Neural progenitor cell (in vitro differentiated cells): Measurements from ENCODE around the gene CCDC141. TPM values are rescaled to one million over a fixed set of nuclear protein-coding genes. Genes with fewer than 3 reads are reported as not detected.

Experiments
- DNase-seq: peaks from one replicate; pipeline ENCODE4 v3.0.0-alpha.2; 2016; ENCODE audit warnings: low spot score
- H2AFZ ChIP-seq: fragments of 200-600 bp; sonication (generic); replicated peaks from 2 replicates; pipeline ENCODE4 v1.6.1; 2016; ENCODE audit warnings: antibody characterized with exemption
- H3F3A ChIP-seq: fragments of 200-600 bp; sonication (generic); 2 replicates; pipeline ENCODE4 v1.6.1; 2016; ENCODE audit warnings: antibody characterized with exemption, low read depth
- H3K27ac ChIP-seq: fragments of 200-600 bp; sonication (generic); 2 replicates; pipeline ENCODE4 v1.5.1; 2016; ENCODE audit warnings: mild to moderate bottlenecking
- H3K27me3 ChIP-seq: fragments of 200-600 bp; sonication (generic); 2 replicates; pipeline ENCODE4 v1.6.1; 2016; ENCODE audit warnings: mild to moderate bottlenecking, moderate library complexity
- H3K36me3 ChIP-seq: fragments of 200-600 bp; sonication (generic); 2 replicates; pipeline ENCODE4 v1.5.1; 2016
- H3K4me1 ChIP-seq: fragments of 200-600 bp; sonication (generic); 2 replicates; pipeline ENCODE4 v1.6.1; 2016; ENCODE audit warnings: mixed run types
- H3K4me2 ChIP-seq: fragments of 200-600 bp; sonication (generic); 2 replicates; pipeline ENCODE4 v1.6.1; 2016
- H3K4me3 ChIP-seq: fragments of 200-600 bp; sonication (generic); 2 replicates; pipeline ENCODE4 v1.5.1; 2016
- H3K79me2 ChIP-seq: fragments of 200-600 bp; sonication (generic); 2 replicates; pipeline ENCODE4 v1.6.1; 2016; ENCODE audit warnings: low read depth
- H3K9ac ChIP-seq: fragments of 200-600 bp; sonication (generic); 2 replicates; pipeline ENCODE4 v1.6.1; 2016
- H3K9me3 ChIP-seq: fragments of 200-600 bp; sonication (generic); 2 replicates; pipeline ENCODE4 v1.5.1; 2016; ENCODE audit warnings: low read depth
- H4K20me1 ChIP-seq: fragments of 200-600 bp; sonication (generic); 2 replicates; pipeline ENCODE4 v1.6.1; 2016; ENCODE audit warnings: low read depth
- H3K27ac Mint-ChIP-seq: 3 replicates; pipeline ENCODE4 v1.8.0; 2021; ENCODE audit warnings: mixed read lengths
- H3K27me3 Mint-ChIP-seq: 2 replicates; pipeline ENCODE4 v1.8.0; 2022; ENCODE audit warnings: low read depth, mild to moderate bottlenecking, inconsistent platforms, moderate library complexity, mixed read lengths; ENCODE audit not compliant: insufficient read depth
- H3K36me3 Mint-ChIP-seq: 3 replicates; pipeline ENCODE4 v1.8.0; 2021; ENCODE audit warnings: mixed read lengths
- H3K4me1 Mint-ChIP-seq: 3 replicates; pipeline ENCODE4 v1.8.0; 2021; ENCODE audit warnings: mixed read lengths
- H3K4me3 Mint-ChIP-seq: 3 replicates; pipeline ENCODE4 v1.8.0; 2021; ENCODE audit warnings: mild to moderate bottlenecking, moderate library complexity, mixed read lengths
- H3K9me3 Mint-ChIP-seq: 3 replicates; pipeline ENCODE4 v1.8.0; 2020; ENCODE audit warnings: mixed read lengths
- EZH2 ChIP-seq: fragments of 200-600 bp; sonication (generic); IDR thresholded peaks from 2 replicates; pipeline ENCODE4 v1.6.1; 2017; ENCODE audit warnings: antibody characterized with exemption, mild to moderate bottlenecking, moderate library complexity
- EZH2phosphoT487 ChIP-seq: fragments of 200-600 bp; sonication (generic); IDR thresholded peaks from 2 replicates; pipeline ENCODE4 v1.6.1; 2017; ENCODE audit warnings: antibody characterized with exemption
- total RNA-seq: library from RNA; depleted of rRNA; stranded (reverse); fragments of >200 nt; gene quantifications from 2 replicates; pipeline ENCODE4 v1.2.3, GENCODE V29; 2015; ENCODE audit warnings: low replicate concordance
- TF ChIP-seq, protein P1 (sequence below): fragments of 200-600 bp; sonication (generic); IDR thresholded peaks from 2 replicates; pipeline ENCODE4 v1.5.1; 2017; ENCODE audit warnings: antibody characterized with exemption, mild to moderate bottlenecking

The CCDC141 gene, protein sequence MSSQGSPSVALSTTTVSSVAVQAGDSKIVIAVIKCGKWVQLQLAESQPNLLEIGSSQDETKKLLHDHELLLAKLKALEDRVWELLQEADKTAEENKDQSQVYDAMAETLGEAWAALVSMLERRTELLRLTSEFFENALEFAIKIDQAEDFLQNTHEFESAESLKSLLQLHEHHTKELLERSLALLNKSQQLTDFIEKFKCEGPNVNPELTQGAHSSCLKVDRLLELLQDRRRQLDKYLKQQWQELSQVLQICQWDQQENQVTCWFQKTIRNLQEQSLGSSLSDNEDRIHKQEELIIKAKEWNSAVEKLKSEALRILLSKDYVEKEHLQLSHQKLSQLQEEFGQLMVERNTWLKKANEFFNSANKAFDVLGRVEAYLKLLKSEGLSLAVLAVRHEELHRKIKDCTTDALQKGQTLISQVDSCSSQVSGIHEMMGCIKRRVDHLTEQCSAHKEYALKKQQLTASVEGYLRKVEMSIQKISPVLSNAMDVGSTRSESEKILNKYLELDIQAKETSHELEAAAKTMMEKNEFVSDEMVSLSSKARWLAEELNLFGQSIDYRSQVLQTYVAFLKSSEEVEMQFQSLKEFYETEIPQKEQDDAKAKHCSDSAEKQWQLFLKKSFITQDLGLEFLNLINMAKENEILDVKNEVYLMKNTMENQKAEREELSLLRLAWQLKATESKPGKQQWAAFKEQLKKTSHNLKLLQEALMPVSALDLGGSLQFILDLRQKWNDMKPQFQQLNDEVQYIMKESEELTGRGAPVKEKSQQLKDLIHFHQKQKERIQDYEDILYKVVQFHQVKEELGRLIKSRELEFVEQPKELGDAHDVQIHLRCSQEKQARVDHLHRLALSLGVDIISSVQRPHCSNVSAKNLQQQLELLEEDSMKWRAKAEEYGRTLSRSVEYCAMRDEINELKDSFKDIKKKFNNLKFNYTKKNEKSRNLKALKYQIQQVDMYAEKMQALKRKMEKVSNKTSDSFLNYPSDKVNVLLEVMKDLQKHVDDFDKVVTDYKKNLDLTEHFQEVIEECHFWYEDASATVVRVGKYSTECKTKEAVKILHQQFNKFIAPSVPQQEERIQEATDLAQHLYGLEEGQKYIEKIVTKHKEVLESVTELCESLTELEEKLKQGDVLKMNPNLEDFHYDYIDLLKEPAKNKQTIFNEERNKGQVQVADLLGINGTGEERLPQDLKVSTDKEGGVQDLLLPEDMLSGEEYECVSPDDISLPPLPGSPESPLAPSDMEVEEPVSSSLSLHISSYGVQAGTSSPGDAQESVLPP (N-terminal part only)
- 0.46 and 1.8 TPM in 2 replicates for total RNA-seq

DNA sequence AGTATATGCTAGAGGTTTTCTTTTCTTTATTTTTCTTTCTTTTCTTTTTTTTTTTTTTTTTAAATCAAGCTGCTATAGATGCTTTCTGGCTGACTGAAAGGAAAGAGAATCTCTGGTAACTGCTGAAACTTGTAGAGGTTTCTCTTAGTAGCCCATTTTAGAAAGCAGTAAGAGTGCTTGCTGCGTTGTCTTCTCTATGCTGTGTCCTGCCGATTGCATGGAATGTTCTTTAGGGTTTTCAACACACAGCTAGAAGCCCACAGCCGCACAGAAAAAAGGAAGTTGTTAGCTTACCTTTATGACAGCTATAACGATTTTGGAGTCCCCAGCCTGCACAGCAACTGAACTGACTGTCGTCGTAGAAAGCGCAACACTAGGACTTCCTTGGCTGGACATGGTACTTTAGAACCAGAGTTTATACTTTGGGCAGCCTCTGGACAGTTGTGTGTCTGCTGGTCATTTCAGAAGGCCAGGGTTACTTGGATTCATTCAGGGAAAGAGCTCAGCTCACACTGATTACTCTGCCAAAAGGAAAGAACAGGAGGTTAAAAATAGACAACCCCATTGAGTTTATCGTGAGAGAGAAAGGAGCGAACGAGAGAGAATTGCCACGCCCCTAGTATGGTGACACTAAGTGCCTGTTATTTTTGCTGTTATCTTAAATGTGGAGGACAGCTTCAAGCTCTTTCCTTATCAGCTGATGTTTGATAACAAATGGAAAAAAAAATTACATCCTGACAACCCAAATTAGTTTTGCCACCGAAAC is at the start of gene CCDC141:
Gene CCDC141, minus strand, starts transcription at position 592 of the 766 bp plus-strand sequence. Its CDS starts 196 bp downstream, at position 396.
- H3K9ac ChIP-seq: no peak within 1 kb of the TSS
- no peak within 1 kb of the TSS for H3K27ac ChIP-seq
- H2AFZ ChIP-seq: peak within 1 kb of the TSS; percentile 79
- DNase-seq: no peak
- TF ChIP-seq EZH2phosphoT487 (no peak), EZH2 (no peak)
- TF ChIP-seq, protein P1, sequence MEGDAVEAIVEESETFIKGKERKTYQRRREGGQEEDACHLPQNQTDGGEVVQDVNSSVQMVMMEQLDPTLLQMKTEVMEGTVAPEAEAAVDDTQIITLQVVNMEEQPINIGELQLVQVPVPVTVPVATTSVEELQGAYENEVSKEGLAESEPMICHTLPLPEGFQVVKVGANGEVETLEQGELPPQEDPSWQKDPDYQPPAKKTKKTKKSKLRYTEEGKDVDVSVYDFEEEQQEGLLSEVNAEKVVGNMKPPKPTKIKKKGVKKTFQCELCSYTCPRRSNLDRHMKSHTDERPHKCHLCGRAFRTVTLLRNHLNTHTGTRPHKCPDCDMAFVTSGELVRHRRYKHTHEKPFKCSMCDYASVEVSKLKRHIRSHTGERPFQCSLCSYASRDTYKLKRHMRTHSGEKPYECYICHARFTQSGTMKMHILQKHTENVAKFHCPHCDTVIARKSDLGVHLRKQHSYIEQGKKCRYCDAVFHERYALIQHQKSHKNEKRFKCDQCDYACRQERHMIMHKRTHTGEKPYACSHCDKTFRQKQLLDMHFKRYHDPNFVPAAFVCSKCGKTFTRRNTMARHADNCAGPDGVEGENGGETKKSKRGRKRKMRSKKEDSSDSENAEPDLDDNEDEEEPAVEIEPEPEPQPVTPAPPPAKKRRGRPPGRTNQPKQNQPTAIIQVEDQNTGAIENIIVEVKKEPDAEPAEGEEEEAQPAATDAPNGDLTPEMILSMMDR: no peak
- peak within 1 kb of the TSS; percentile 63 for H3K4me2 ChIP-seq
- H4K20me1 ChIP-seq: no peaks in the 10 kb centered on the region
- no peak within 1 kb of the TSS for H3K4me3 ChIP-seq
- Mint-ChIP-seq H3K4me3 (no peak within 1 kb of the TSS), H3K27me3 (no peaks in the 10 kb centered on the region), H3K36me3 (no peaks in the 10 kb centered on the region), H3K4me1 (peaks cover 24% of the 10 kb centered on the region), H3K27ac (peak within 1 kb of the TSS; percentile 26), H3K9me3 (no peaks in the 10 kb centered on the region)
- H3K79me2 ChIP-seq: no peaks in the 10 kb centered on the region
- H3K4me1 ChIP-seq: peaks cover 46% of the 10 kb centered on the region
- no peaks in the 10 kb centered on the region for H3K27me3 ChIP-seq
- no peaks in the 10 kb centered on the region for H3K36me3 ChIP-seq
- H3F3A ChIP-seq: peaks cover 12% of the 10 kb centered on the region
- no peaks in the 10 kb centered on the region for H3K9me3 ChIP-seq

DNA sequence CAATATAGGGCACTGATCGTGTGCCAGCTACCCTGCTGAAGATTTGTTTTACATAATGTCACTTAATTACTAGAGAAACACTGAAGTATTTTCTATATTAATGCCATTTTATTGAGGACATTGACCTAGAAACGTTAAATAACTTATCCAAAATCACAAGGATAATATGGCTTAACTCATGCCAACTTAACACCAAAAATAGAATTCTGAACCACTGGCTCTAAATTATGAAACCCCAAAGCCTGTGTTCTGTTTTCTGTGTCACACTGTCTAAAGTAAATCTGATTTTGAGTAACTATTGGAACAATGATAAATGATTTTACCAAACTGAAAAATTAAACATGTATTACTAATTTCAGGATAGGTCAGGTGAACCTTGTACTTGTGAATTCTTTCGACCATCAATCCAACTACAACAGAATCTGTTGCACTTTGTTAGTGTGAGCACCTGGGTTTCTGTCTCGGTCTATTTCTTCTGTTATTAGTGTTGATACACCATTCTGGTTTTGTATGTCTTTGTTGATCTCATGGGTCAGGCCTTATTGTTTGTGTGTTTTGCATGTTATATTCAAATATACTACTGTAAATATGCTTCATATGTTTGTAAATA is 48.2 kb upstream of the CCDC141 start:
- no peak overlapping the region for H3K27ac Mint-ChIP-seq
- Histone ChIP-seq H3K27me3 (no peaks in the 10 kb centered on the region), H2AFZ (no peak overlapping the region), H3K4me1 (no peaks in the 10 kb centered on the region), H3K4me2 (no peak overlapping the region), H3K36me3 (no peaks in the 10 kb centered on the region), H3K9ac (no peak overlapping the region), H3K4me3 (no peak overlapping the region), H3F3A (no peaks in the 10 kb centered on the region), H3K27ac (no peak overlapping the region), H3K9me3 (no peaks in the 10 kb centered on the region), H3K79me2 (no peaks in the 10 kb centered on the region), H4K20me1 (no peaks in the 10 kb centered on the region)
- H3K36me3 Mint-ChIP-seq: no peaks in the 10 kb centered on the region
- DNase-seq: no peak
- peaks cover 9% of the 10 kb centered on the region for H3K9me3 Mint-ChIP-seq
- H3K4me1 Mint-ChIP-seq: no peaks in the 10 kb centered on the region
- H3K4me3 Mint-ChIP-seq: no peak overlapping the region
- TF ChIP-seq EZH2: no peak
- TF ChIP-seq EZH2phosphoT487: no peak
- no peaks in the 10 kb centered on the region for H3K27me3 Mint-ChIP-seq

DNA sequence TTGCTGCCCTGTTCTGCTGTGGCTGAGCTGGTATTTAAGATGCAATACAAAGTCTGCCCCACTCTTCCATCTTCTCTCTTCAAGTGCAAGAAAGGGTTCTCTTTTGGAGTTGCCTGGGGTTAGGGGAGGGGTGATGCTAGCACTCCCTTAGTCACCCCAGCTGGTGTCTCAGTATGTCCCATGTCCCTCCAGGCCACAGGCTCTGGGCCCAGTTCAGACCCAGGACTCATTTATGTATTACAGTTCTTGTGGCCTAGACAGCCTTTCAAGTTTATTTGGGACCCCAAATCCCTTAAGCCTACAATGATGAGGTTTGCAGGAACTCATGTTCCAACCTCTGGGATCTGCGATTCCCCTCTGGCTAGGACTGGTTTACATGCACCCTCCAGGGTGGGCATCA is 47.2 kb upstream of the CCDC141 start:
- DNase-seq: no peak
- Histone ChIP-seq H3F3A (no peaks in the 10 kb centered on the region), H3K4me1 (no peaks in the 10 kb centered on the region), H3K36me3 (no peaks in the 10 kb centered on the region), H3K4me2 (no peak overlapping the region), H3K9me3 (peaks cover 4% of the 10 kb centered on the region), H3K9ac (no peak overlapping the region), H4K20me1 (no peaks in the 10 kb centered on the region), H3K27me3 (no peaks in the 10 kb centered on the region), H3K4me3 (no peak overlapping the region), H2AFZ (no peak overlapping the region), H3K27ac (no peak overlapping the region), H3K79me2 (no peaks in the 10 kb centered on the region)
- Mint-ChIP-seq H3K27me3 (no peaks in the 10 kb centered on the region), H3K27ac (no peak overlapping the region), H3K4me1 (no peaks in the 10 kb centered on the region), H3K9me3 (peaks cover 9% of the 10 kb centered on the region), H3K4me3 (no peak overlapping the region), H3K36me3 (no peaks in the 10 kb centered on the region)
- TF ChIP-seq EZH2: no peak
- TF ChIP-seq, protein P1: no peak
- TF ChIP-seq EZH2phosphoT487: no peak
